ENCODE data around the gene HMX2.

HMX2 gene

GRCh38 chr10:123153486-123154091, 5.7 kb downstream of the HMX2 start:
- in situ Hi-C loops (cut with HindIII; ENCODE audit: low sequenced_read_pairs) = no loop called here
- no peak overlapping the region for H3K4me3 ChIP-seq (ENCODE audit: low read depth, low read length)
- no peak for DNase-seq (ENCODE audit: low read depth, low spot score)
- no peak for TF ChIP-seq CTCF (IDR thresholded peaks at IDR 0.05; ENCODE audit: low read depth, low read length)

- peak; percentile 100 for DNase-seq (ENCODE audit: low read depth, low spot score)
- no peak for TF ChIP-seq CTCF (IDR thresholded peaks at IDR 0.05; ENCODE audit: low read depth, low read length)
- H3K4me3 ChIP-seq (ENCODE audit: low read depth, low read length) = peak within 1 kb of the TSS; percentile 98
- in situ Hi-C loops (cut with HindIII; ENCODE audit: low sequenced_read_pairs) = no loop called here
Measured at GRCh38 chr10:123154092-123154710, 6.3 kb downstream of the HMX2 start, which contains the start of gene BUB3. Gene BUB3, plus strand, starts transcription at chr10:123154402. Its CDS starts 516 bp downstream, at chr10:123154918.

- H3K4me3 ChIP-seq (ENCODE audit: low read depth, low read length) = peak overlapping the region; percentile 98
- in situ Hi-C loops (cut with HindIII; ENCODE audit: low sequenced_read_pairs) = no loop called here
- DNase-seq (ENCODE audit: low read depth, low spot score) = peak; percentile 58
Measured at GRCh38 chr10:123154711-123155505, 7.0 kb downstream of the HMX2 start.

GRCh38 chr10:123156078-123156477, 8.1 kb downstream of the HMX2 start:
- peak overlapping the region; percentile 98 for H3K4me3 ChIP-seq (ENCODE audit: low read depth, low read length)
- no peak for TF ChIP-seq CTCF (IDR thresholded peaks at IDR 0.05; ENCODE audit: low read depth, low read length)
- in situ Hi-C loops (cut with HindIII; ENCODE audit: low sequenced_read_pairs) = no loop called here
- no peak for DNase-seq (ENCODE audit: low read depth, low spot score)

More at GRCh38 chr10:123154711-123155505, 7.0 kb downstream of the HMX2 start:
- TF ChIP-seq CTCF (IDR thresholded peaks at IDR 0.05; ENCODE audit: low read depth, low read length) = no peak

- H3K4me3 ChIP-seq (ENCODE audit: low read depth, low read length) = no peak overlapping the region
- TF ChIP-seq CTCF (IDR thresholded peaks at IDR 0.05; ENCODE audit: low read depth, low read length) = no peak
- DNase-seq (ENCODE audit: low read depth, low spot score) = no peak
- in situ Hi-C loops (cut with HindIII; ENCODE audit: low sequenced_read_pairs) = no loop called here
Measured at GRCh38 chr10:123157210-123157609, 9.3 kb downstream of the HMX2 start.

GRCh38 chr10:123158682-123159081, 10.7 kb downstream of the HMX2 start:
- no peak for TF ChIP-seq CTCF (IDR thresholded peaks at IDR 0.05; ENCODE audit: low read depth, low read length)
- DNase-seq (ENCODE audit: low read depth, low spot score) = no peak
- no peak overlapping the region for H3K4me3 ChIP-seq (ENCODE audit: low read depth, low read length)
- in situ Hi-C loops (cut with HindIII; ENCODE audit: low sequenced_read_pairs) = no loop called here

Measured in astrocyte of the spinal cord (primary cell).